HK-2 (cell line): ENCODE measurements around the gene SLC7A14.
"Not testable (repeated sequence)": the region's sequence is repeated elsewhere in the genome, so short reads cannot be mapped to it uniquely, and the experiment has no call there.

Experiments used
- DNase-seq: peaks from one replicate; pipeline ENCODE4 v3.0.0-alpha.2; 2018; ENCODE audit not compliant: unreplicated experiment

The SLC7A14 gene

GRCh38 chr3:170593634-170594033, 7.8 kb upstream of the SLC7A14 start:
- DNase-seq = no peak

- DNase-seq = no peak
Measured at GRCh38 chr3:170589113-170589512, 3.2 kb upstream of the SLC7A14 start.

- no peak for DNase-seq
Measured at GRCh38 chr3:170585008-170585936, 603 bp downstream of the SLC7A14 start.

- DNase-seq = peak; percentile 69
Measured at GRCh38 chr3:170584585-170585007, 1.3 kb downstream of the SLC7A14 start.

- DNase-seq = no peak
Measured at GRCh38 chr3:170579646-170580045, 6.2 kb downstream of the SLC7A14 start.

- DNase-seq = no peak
Measured at GRCh38 chr3:170572665-170573253, 13.1 kb downstream of the SLC7A14 start.

GRCh38 chr3:170567598-170567997, 18.3 kb downstream of the SLC7A14 start:
- not testable (repeated sequence) for DNase-seq

GRCh38 chr3:170566413-170566812, 19.5 kb downstream of the SLC7A14 start:
- no peak for DNase-seq

- DNase-seq = no peak
Measured at GRCh38 chr3:170565495-170565894, 20.4 kb downstream of the SLC7A14 start.

GRCh38 chr3:170564664-170565063, 21.2 kb downstream of the SLC7A14 start:
- no peak for DNase-seq

GRCh38 chr3:170563712-170564423, 22.0 kb downstream of the SLC7A14 start:
- no peak for DNase-seq

- DNase-seq = no peak
Measured at GRCh38 chr3:170562080-170562479, 23.8 kb downstream of the SLC7A14 start.

GRCh38 chr3:170560717-170561382, 25.0 kb downstream of the SLC7A14 start:
- DNase-seq = no peak

GRCh38 chr3:170560296-170560695, 25.6 kb downstream of the SLC7A14 start:
- no peak for DNase-seq

- no peak for DNase-seq
Measured at GRCh38 chr3:170558427-170558826, 27.4 kb downstream of the SLC7A14 start.

- no peak for DNase-seq
Measured at GRCh38 chr3:170555329-170555728, 30.5 kb downstream of the SLC7A14 start.

GRCh38 chr3:170553788-170554757, 31.8 kb downstream of the SLC7A14 start:
- DNase-seq = no peak

- no peak for DNase-seq
Measured at GRCh38 chr3:170551252-170551651, 34.6 kb downstream of the SLC7A14 start.

GRCh38 chr3:170542704-170543103, 43.2 kb downstream of the SLC7A14 start:
- DNase-seq = no peak

- no peak for DNase-seq
Measured at GRCh38 chr3:170539897-170540296, 46.0 kb downstream of the SLC7A14 start.

GRCh38 chr3:170536712-170537111, 49.2 kb downstream of the SLC7A14 start:
- no peak for DNase-seq
